Neural progenitor cell (in vitro differentiated cells): ENCODE results near the gene C9orf78. TPM values are rescaled to one million over a fixed set of nuclear protein-coding genes. Genes with fewer than 3 reads are reported as not detected.
A peak's percentile ranks its signal among the peaks of the same experiment; 100 is the strongest.

ENCODE experiments used
- DNase-seq: peaks from one replicate; pipeline ENCODE4 v3.0.0-alpha.2; 2016; ENCODE audit warnings: low spot score
- H2AFZ ChIP-seq: fragments of 200-600 bp; sonication (generic); replicated peaks from 2 replicates; pipeline ENCODE4 v1.6.1; 2016; ENCODE audit warnings: antibody characterized with exemption
- H3F3A ChIP-seq: fragments of 200-600 bp; sonication (generic); 2 replicates; pipeline ENCODE4 v1.6.1; 2016; ENCODE audit warnings: antibody characterized with exemption, low read depth
- H3K27ac ChIP-seq: fragments of 200-600 bp; sonication (generic); 2 replicates; pipeline ENCODE4 v1.5.1; 2016; ENCODE audit warnings: mild to moderate bottlenecking
- H3K27me3 ChIP-seq: fragments of 200-600 bp; sonication (generic); 2 replicates; pipeline ENCODE4 v1.6.1; 2016; ENCODE audit warnings: mild to moderate bottlenecking, moderate library complexity
- H3K36me3 ChIP-seq: fragments of 200-600 bp; sonication (generic); 2 replicates; pipeline ENCODE4 v1.5.1; 2016
- H3K4me1 ChIP-seq: fragments of 200-600 bp; sonication (generic); 2 replicates; pipeline ENCODE4 v1.6.1; 2016; ENCODE audit warnings: mixed run types
- H3K4me2 ChIP-seq: fragments of 200-600 bp; sonication (generic); 2 replicates; pipeline ENCODE4 v1.6.1; 2016
- H3K4me3 ChIP-seq: fragments of 200-600 bp; sonication (generic); 2 replicates; pipeline ENCODE4 v1.5.1; 2016
- H3K79me2 ChIP-seq: fragments of 200-600 bp; sonication (generic); 2 replicates; pipeline ENCODE4 v1.6.1; 2016; ENCODE audit warnings: low read depth
- H3K9ac ChIP-seq: fragments of 200-600 bp; sonication (generic); 2 replicates; pipeline ENCODE4 v1.6.1; 2016
- H3K9me3 ChIP-seq: fragments of 200-600 bp; sonication (generic); 2 replicates; pipeline ENCODE4 v1.5.1; 2016; ENCODE audit warnings: low read depth
- H4K20me1 ChIP-seq: fragments of 200-600 bp; sonication (generic); 2 replicates; pipeline ENCODE4 v1.6.1; 2016; ENCODE audit warnings: low read depth
- H3K27ac Mint-ChIP-seq: 3 replicates; pipeline ENCODE4 v1.8.0; 2021; ENCODE audit warnings: mixed read lengths
- H3K27me3 Mint-ChIP-seq: 2 replicates; pipeline ENCODE4 v1.8.0; 2022; ENCODE audit warnings: low read depth, mild to moderate bottlenecking, inconsistent platforms, moderate library complexity, mixed read lengths; ENCODE audit not compliant: insufficient read depth
- H3K36me3 Mint-ChIP-seq: 3 replicates; pipeline ENCODE4 v1.8.0; 2021; ENCODE audit warnings: mixed read lengths
- H3K4me1 Mint-ChIP-seq: 3 replicates; pipeline ENCODE4 v1.8.0; 2021; ENCODE audit warnings: mixed read lengths
- H3K4me3 Mint-ChIP-seq: 3 replicates; pipeline ENCODE4 v1.8.0; 2021; ENCODE audit warnings: mild to moderate bottlenecking, moderate library complexity, mixed read lengths
- H3K9me3 Mint-ChIP-seq: 3 replicates; pipeline ENCODE4 v1.8.0; 2020; ENCODE audit warnings: mixed read lengths
- CTCF ChIP-seq: fragments of 200-600 bp; sonication (generic); IDR thresholded peaks from 2 replicates; pipeline ENCODE4 v1.5.1; 2017; ENCODE audit warnings: antibody characterized with exemption, mild to moderate bottlenecking
- EZH2 ChIP-seq: fragments of 200-600 bp; sonication (generic); IDR thresholded peaks from 2 replicates; pipeline ENCODE4 v1.6.1; 2017; ENCODE audit warnings: antibody characterized with exemption, mild to moderate bottlenecking, moderate library complexity
- EZH2phosphoT487 ChIP-seq: fragments of 200-600 bp; sonication (generic); IDR thresholded peaks from 2 replicates; pipeline ENCODE4 v1.6.1; 2017; ENCODE audit warnings: antibody characterized with exemption
- total RNA-seq: library from RNA; depleted of rRNA; stranded (reverse); fragments of >200 nt; gene quantifications from 2 replicates; pipeline ENCODE4 v1.2.3, GENCODE V29; 2015; ENCODE audit warnings: low replicate concordance

Gene C9orf78
- total RNA-seq, 1 donor from 2014 or later: 42.2 TPM

- Histone ChIP-seq H3K27me3 (no peaks in the 10 kb centered on the region), H3K27ac (no peak overlapping the region), H3F3A (no peaks in the 10 kb centered on the region), H4K20me1 (no peaks in the 10 kb centered on the region), H3K36me3 (no peaks in the 10 kb centered on the region), H3K4me1 (no peaks in the 10 kb centered on the region), H3K9ac (no peak overlapping the region), H3K9me3 (no peaks in the 10 kb centered on the region), H3K79me2 (no peaks in the 10 kb centered on the region), H2AFZ (no peak overlapping the region), H3K4me3 (no peak overlapping the region), H3K4me2 (no peak overlapping the region)
- no peak for DNase-seq
- H3K36me3 Mint-ChIP-seq: peaks cover 11% of the 10 kb centered on the region
- peak overlapping the region; percentile 63 for H3K27ac Mint-ChIP-seq
- TF ChIP-seq CTCF: no peak
- no peak for TF ChIP-seq EZH2phosphoT487
- no peak for TF ChIP-seq EZH2
- no peak overlapping the region for H3K4me3 Mint-ChIP-seq
- peaks cover 2% of the 10 kb centered on the region for H3K27me3 Mint-ChIP-seq
- peaks cover 1% of the 10 kb centered on the region for H3K4me1 Mint-ChIP-seq
- no peaks in the 10 kb centered on the region for H3K9me3 Mint-ChIP-seq
These were observed 30.7 kb upstream of the C9orf78 start for GRCh38 chr9:129865668-129866320.

- Histone ChIP-seq H3K79me2 (no peaks in the 10 kb centered on the region), H2AFZ (no peak overlapping the region), H3K27ac (no peak overlapping the region), H3K36me3 (no peaks in the 10 kb centered on the region), H3K9ac (no peak overlapping the region), H4K20me1 (no peaks in the 10 kb centered on the region), H3K9me3 (no peaks in the 10 kb centered on the region), H3K4me1 (no peaks in the 10 kb centered on the region), H3K4me2 (no peak overlapping the region), H3K27me3 (no peaks in the 10 kb centered on the region), H3K4me3 (no peak overlapping the region), H3F3A (no peaks in the 10 kb centered on the region)
- Mint-ChIP-seq H3K9me3 (no peaks in the 10 kb centered on the region), H3K36me3 (peaks cover 11% of the 10 kb centered on the region), H3K4me3 (no peak overlapping the region), H3K27me3 (peaks cover 2% of the 10 kb centered on the region), H3K4me1 (no peaks in the 10 kb centered on the region), H3K27ac (no peak overlapping the region)
- DNase-seq: no peak
- TF ChIP-seq EZH2 (no peak), EZH2phosphoT487 (no peak), CTCF (no peak)
These were observed 30.0 kb upstream of the C9orf78 start for GRCh38 chr9:129864991-129865647.

- Mint-ChIP-seq H3K4me1 (no peaks in the 10 kb centered on the region), H3K27ac (no peak overlapping the region), H3K9me3 (no peaks in the 10 kb centered on the region), H3K27me3 (peaks cover 2% of the 10 kb centered on the region), H3K36me3 (peaks cover 11% of the 10 kb centered on the region), H3K4me3 (no peak overlapping the region)
- no peak overlapping the region for H3K4me3 ChIP-seq
- H3K4me1 ChIP-seq: no peaks in the 10 kb centered on the region
- H3K79me2 ChIP-seq: no peaks in the 10 kb centered on the region
- H3K27ac ChIP-seq: no peak overlapping the region
- no peak for DNase-seq
- H2AFZ ChIP-seq: no peak overlapping the region
- no peak overlapping the region for H3K4me2 ChIP-seq
- no peak overlapping the region for H3K9ac ChIP-seq
- no peaks in the 10 kb centered on the region for H3K36me3 ChIP-seq
- H3K27me3 ChIP-seq: no peaks in the 10 kb centered on the region
- no peaks in the 10 kb centered on the region for H3F3A ChIP-seq
- TF ChIP-seq EZH2phosphoT487 (no peak), EZH2 (no peak), CTCF (no peak)
- H4K20me1 ChIP-seq: no peaks in the 10 kb centered on the region
- H3K9me3 ChIP-seq: no peaks in the 10 kb centered on the region
These were observed 28.1 kb upstream of the C9orf78 start for GRCh38 chr9:129863059-129863690.
